Measurements from ENCODE around the gene CPSF3.

Gene CPSF3

GRCh38 chr2:9388199-9388681 is 35.2 kb upstream of the CPSF3 start:
- H2BK12ac ChIP-seq (ENCODE audit: low read length in 2 of 2) = no peak overlapping the region
- no peak overlapping the region for H4K91ac ChIP-seq (ENCODE audit: low read length)
- peaks cover 22% of the 10 kb centered on the region for H3K79me1 ChIP-seq (replicated peaks; ENCODE audit: low read length, poor library complexity, severe bottlenecking)
- H3K14ac ChIP-seq (ENCODE audit: low read length in 2 of 2) = no peak overlapping the region
- 98% methylated on average over 11 of the region's 11 CpGs for WGBS
- no peak overlapping the region for H4K8ac ChIP-seq (ENCODE audit: low read length)
- peaks cover 49 to 75% of the 10 kb centered on the region in 2 experiments for H3K36me3 ChIP-seq (ENCODE audit: control insufficient read depth in 1 of 2, insufficient read depth in 2 of 2, low read depth in 1 of 2, low read length in 2 of 2)
- H3K4me2 ChIP-seq (ENCODE audit: low read length, poor library complexity, severe bottlenecking) = no peak overlapping the region
- no peak overlapping the region for H3K27ac ChIP-seq (ENCODE audit: low read length, poor library complexity, severe bottlenecking)
- no peak overlapping the region for H3K4ac ChIP-seq (ENCODE audit: low read depth in 1 of 2, low read length in 2 of 2)
- H3K4me3 ChIP-seq (ENCODE audit: insufficient read depth in 1 of 2, low read depth in 1 of 2, low read length in 2 of 2) = no peak overlapping the region
- peaks cover 34% of the 10 kb centered on the region for H3K4me1 ChIP-seq (ENCODE audit: control insufficient read depth, insufficient read depth, low read depth, low read length)
- H2BK120ac ChIP-seq (ENCODE audit: low read depth, low read length) = no peak overlapping the region
- no peaks in the 10 kb centered on the region for H3K9me3 ChIP-seq (ENCODE audit: control insufficient read depth, low read length)
- no peak overlapping the region for H3K23ac ChIP-seq (ENCODE audit: low read length in 2 of 2)
- H2BK5ac ChIP-seq (ENCODE audit: low read depth, low read length, poor library complexity, severe bottlenecking) = no peak overlapping the region
- DNase-seq = no peak
- no peak overlapping the region for H3K18ac ChIP-seq (ENCODE audit: low read depth in 1 of 2, low read length in 2 of 2)
- H3K27me3 ChIP-seq (ENCODE audit: control insufficient read depth in 1 of 2, insufficient read depth in 1 of 2, low read length in 2 of 2) = no peaks in the 10 kb centered on the region
- peak overlapping the region; percentile 22 for H2AK5ac ChIP-seq (ENCODE audit: low read length, severe bottlenecking)
- no peak overlapping the region for H2BK15ac ChIP-seq (ENCODE audit: low read depth, poor library complexity, severe bottlenecking)
- H3K9ac ChIP-seq (ENCODE audit: low read length) = no peak overlapping the region
- H2AFZ ChIP-seq (ENCODE audit: low read depth, low read length) = no peak overlapping the region

DNA sequence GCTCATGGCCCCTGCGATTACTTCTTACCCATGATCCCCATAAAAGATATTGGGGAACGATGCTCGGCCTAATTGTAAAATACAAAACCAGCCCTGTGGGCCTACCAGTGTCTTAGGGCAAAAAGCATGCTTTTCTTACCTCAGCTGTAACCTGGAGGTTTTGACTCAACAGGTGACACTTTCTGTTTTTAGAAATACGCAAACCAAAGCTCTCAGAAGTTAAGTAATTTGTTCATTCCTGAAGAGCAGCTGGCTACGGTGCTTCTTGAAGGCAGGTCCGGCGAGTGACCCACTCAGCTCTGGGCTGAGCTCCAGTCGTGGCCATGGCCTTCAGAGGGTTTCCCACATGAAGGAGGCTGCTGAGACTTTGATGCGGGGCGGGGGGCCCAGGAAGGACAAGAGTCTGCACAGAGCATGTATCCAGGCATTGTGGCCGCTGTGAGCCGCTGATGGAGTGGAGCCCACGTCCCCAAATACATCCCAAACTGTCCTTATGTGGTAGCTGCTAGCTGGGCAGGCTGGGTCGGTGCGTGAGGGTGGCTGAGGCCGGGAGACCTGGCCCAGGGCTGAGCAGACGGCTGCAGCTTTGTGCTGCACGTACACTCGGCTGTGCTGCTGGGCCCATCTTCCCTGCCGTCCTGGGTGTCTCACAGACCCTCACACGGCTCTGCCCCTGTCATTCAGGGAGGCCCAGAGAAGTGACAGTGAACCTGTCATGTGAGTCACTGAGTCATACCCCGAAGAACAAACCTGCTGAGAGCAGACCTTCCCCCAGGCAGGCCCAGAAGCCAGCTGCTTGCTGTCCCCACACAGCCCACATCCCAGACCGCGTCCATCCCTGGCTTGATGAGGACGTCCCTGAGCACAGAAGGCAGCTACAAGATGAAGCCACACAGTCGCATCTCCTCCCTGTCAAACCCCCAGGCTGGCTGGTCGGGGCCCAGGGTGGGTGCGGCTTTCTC is 34.2 kb upstream of the CPSF3 start:
- Histone ChIP-seq H2BK5ac (ENCODE audit: low read depth, low read length, poor library complexity, severe bottlenecking) (no peak overlapping the region), H2AK5ac (ENCODE audit: low read length, severe bottlenecking) (peak overlapping the region; percentile 49), H2BK15ac (ENCODE audit: low read depth, poor library complexity, severe bottlenecking) (no peak overlapping the region), H3K36me3 (ENCODE audit: control insufficient read depth in 1 of 2, insufficient read depth in 2 of 2, low read depth in 1 of 2, low read length in 2 of 2) (peaks cover 47 to 68% of the 10 kb centered on the region in 2 experiments), H3K27ac (ENCODE audit: low read length, poor library complexity, severe bottlenecking) (no peak overlapping the region), H3K79me1 (replicated peaks; ENCODE audit: low read length, poor library complexity, severe bottlenecking) (peaks cover 21% of the 10 kb centered on the region), H3K9ac (ENCODE audit: low read length) (no peak overlapping the region), H3K4ac (ENCODE audit: low read depth in 1 of 2, low read length in 2 of 2) (no peak overlapping the region), H3K14ac (ENCODE audit: low read length in 2 of 2) (no peak overlapping the region), H3K18ac (ENCODE audit: low read depth in 1 of 2, low read length in 2 of 2) (no peak overlapping the region), H4K91ac (ENCODE audit: low read length) (peak overlapping the region; percentile 29), H2AFZ (ENCODE audit: low read depth, low read length) (no peak overlapping the region), H4K8ac (ENCODE audit: low read length) (no peak overlapping the region), H3K4me2 (ENCODE audit: low read length, poor library complexity, severe bottlenecking) (no peak overlapping the region), H3K27me3 (ENCODE audit: control insufficient read depth in 1 of 2, insufficient read depth in 1 of 2, low read length in 2 of 2) (no peaks in the 10 kb centered on the region), H2BK12ac (ENCODE audit: low read length in 2 of 2) (peak overlapping the region in 1 of 2 experiments; percentile 10), H3K4me3 (ENCODE audit: insufficient read depth in 1 of 2, low read depth in 1 of 2, low read length in 2 of 2) (no peak overlapping the region), H2BK120ac (ENCODE audit: low read depth, low read length) (no peak overlapping the region), H3K9me3 (ENCODE audit: control insufficient read depth, low read length) (no peaks in the 10 kb centered on the region), H3K23ac (ENCODE audit: low read length in 2 of 2) (peak overlapping the region in 1 of 2 experiments; percentile 23), H3K4me1 (ENCODE audit: control insufficient read depth, insufficient read depth, low read depth, low read length) (peaks cover 38% of the 10 kb centered on the region)
- WGBS = 91% methylated on average over 28 of the region's 28 CpGs
- DNase-seq = no peak

DNA sequence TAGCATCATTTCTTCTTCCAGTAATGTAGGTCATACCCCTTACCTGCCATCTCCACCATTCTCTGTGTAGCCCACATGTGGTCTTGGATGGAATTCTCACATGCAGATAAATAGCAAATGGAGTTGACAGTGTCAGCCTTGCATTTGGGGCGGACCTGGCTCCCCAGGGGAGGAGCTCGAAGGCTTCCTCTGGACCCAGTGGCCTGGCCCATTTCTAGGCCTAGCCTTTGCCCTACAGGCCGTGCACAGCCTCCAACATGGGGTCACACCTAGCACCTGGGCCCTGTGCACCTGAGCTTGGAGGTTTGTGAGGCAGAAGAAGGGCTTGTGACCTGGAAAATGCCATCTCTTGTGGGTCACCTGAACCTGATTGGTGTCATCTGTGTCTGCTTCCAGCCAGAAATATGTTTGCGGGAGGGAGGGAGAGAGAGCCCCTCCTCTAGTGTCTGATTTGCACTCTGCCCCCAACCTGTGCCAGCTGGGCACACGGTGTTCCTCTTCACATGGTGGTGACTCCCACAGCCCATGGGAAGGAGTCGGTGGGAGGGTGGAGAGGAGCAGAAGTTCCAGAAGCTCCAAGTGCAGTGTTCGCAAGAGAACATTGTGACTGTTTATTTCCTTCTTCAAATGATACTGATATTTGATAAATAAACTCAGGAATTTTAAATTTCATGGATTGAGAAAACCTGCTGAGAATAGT is 33.2 kb upstream of the CPSF3 start:
- Histone ChIP-seq H2BK120ac (ENCODE audit: low read depth, low read length) (no peak overlapping the region), H4K91ac (ENCODE audit: low read length) (no peak overlapping the region), H3K4ac (ENCODE audit: low read depth in 1 of 2, low read length in 2 of 2) (no peak overlapping the region), H3K4me2 (ENCODE audit: low read length, poor library complexity, severe bottlenecking) (no peak overlapping the region), H3K79me1 (replicated peaks; ENCODE audit: low read length, poor library complexity, severe bottlenecking) (peaks cover 27% of the 10 kb centered on the region), H2AFZ (ENCODE audit: low read depth, low read length) (no peak overlapping the region), H2BK5ac (ENCODE audit: low read depth, low read length, poor library complexity, severe bottlenecking) (no peak overlapping the region), H3K14ac (ENCODE audit: low read length in 2 of 2) (no peak overlapping the region), H3K9ac (ENCODE audit: low read length) (no peak overlapping the region), H3K4me1 (ENCODE audit: control insufficient read depth, insufficient read depth, low read depth, low read length) (peaks cover 39% of the 10 kb centered on the region), H2AK5ac (ENCODE audit: low read length, severe bottlenecking) (no peak overlapping the region), H3K36me3 (ENCODE audit: control insufficient read depth in 1 of 2, insufficient read depth in 2 of 2, low read depth in 1 of 2, low read length in 2 of 2) (peaks cover 45 to 66% of the 10 kb centered on the region in 2 experiments), H3K4me3 (ENCODE audit: insufficient read depth in 1 of 2, low read depth in 1 of 2, low read length in 2 of 2) (no peak overlapping the region), H3K23ac (ENCODE audit: low read length in 2 of 2) (peak overlapping the region in 1 of 2 experiments; percentile 2), H3K18ac (ENCODE audit: low read depth in 1 of 2, low read length in 2 of 2) (no peak overlapping the region), H2BK15ac (ENCODE audit: low read depth, poor library complexity, severe bottlenecking) (no peak overlapping the region), H3K27ac (ENCODE audit: low read length, poor library complexity, severe bottlenecking) (no peak overlapping the region), H2BK12ac (ENCODE audit: low read length in 2 of 2) (peak overlapping the region in 1 of 2 experiments; percentile 24), H4K8ac (ENCODE audit: low read length) (no peak overlapping the region), H3K9me3 (ENCODE audit: control insufficient read depth, low read length) (no peaks in the 10 kb centered on the region), H3K27me3 (ENCODE audit: control insufficient read depth in 1 of 2, insufficient read depth in 1 of 2, low read length in 2 of 2) (no peaks in the 10 kb centered on the region)
- 95% methylated on average over 6 of the region's 7 CpGs for WGBS
- no peak for DNase-seq

- H4K91ac ChIP-seq (ENCODE audit: low read length) = no peak overlapping the region
- peaks cover 44 to 61% of the 10 kb centered on the region in 2 experiments for H3K36me3 ChIP-seq (ENCODE audit: control insufficient read depth in 1 of 2, insufficient read depth in 2 of 2, low read depth in 1 of 2, low read length in 2 of 2)
- H3K27ac ChIP-seq (ENCODE audit: low read length, poor library complexity, severe bottlenecking) = no peak overlapping the region
- no peak overlapping the region for H2AK5ac ChIP-seq (ENCODE audit: low read length, severe bottlenecking)
- peak overlapping the region in 1 of 2 experiments; percentile 36 for H3K14ac ChIP-seq (ENCODE audit: low read length in 2 of 2)
- H3K9me3 ChIP-seq (ENCODE audit: control insufficient read depth, low read length) = no peaks in the 10 kb centered on the region
- no peak overlapping the region for H3K9ac ChIP-seq (ENCODE audit: low read length)
- no peak overlapping the region for H3K18ac ChIP-seq (ENCODE audit: low read depth in 1 of 2, low read length in 2 of 2)
- no peak overlapping the region for H2BK12ac ChIP-seq (ENCODE audit: low read length in 2 of 2)
- no peaks in the 10 kb centered on the region for H3K27me3 ChIP-seq (ENCODE audit: control insufficient read depth in 1 of 2, insufficient read depth in 1 of 2, low read length in 2 of 2)
- H3K79me1 ChIP-seq (replicated peaks; ENCODE audit: low read length, poor library complexity, severe bottlenecking) = peaks cover 28% of the 10 kb centered on the region
- H3K4ac ChIP-seq (ENCODE audit: low read depth in 1 of 2, low read length in 2 of 2) = no peak overlapping the region
- H3K23ac ChIP-seq (ENCODE audit: low read length in 2 of 2) = peak overlapping the region in 1 of 2 experiments; percentile 20
- H2BK5ac ChIP-seq (ENCODE audit: low read depth, low read length, poor library complexity, severe bottlenecking) = no peak overlapping the region
- WGBS = 95% methylated on average over 19 of the region's 19 CpGs
- H4K8ac ChIP-seq (ENCODE audit: low read length) = no peak overlapping the region
- no peak overlapping the region for H3K4me3 ChIP-seq (ENCODE audit: insufficient read depth in 1 of 2, low read depth in 1 of 2, low read length in 2 of 2)
- no peak overlapping the region for H2BK15ac ChIP-seq (ENCODE audit: low read depth, poor library complexity, severe bottlenecking)
- no peak overlapping the region for H3K4me2 ChIP-seq (ENCODE audit: low read length, poor library complexity, severe bottlenecking)
- H2BK120ac ChIP-seq (ENCODE audit: low read depth, low read length) = no peak overlapping the region
- H2AFZ ChIP-seq (ENCODE audit: low read depth, low read length) = no peak overlapping the region
- no peak for DNase-seq
- H3K4me1 ChIP-seq (ENCODE audit: control insufficient read depth, insufficient read depth, low read depth, low read length) = peaks cover 36% of the 10 kb centered on the region
Observed at GRCh38 chr2:9390991-9391390, 32.5 kb upstream of the CPSF3 start.

Data from mesenchymal stem cell (in vitro differentiated cells and primary cell).